ENCODE data around the gene JRKL.

JRKL gene

DNA sequence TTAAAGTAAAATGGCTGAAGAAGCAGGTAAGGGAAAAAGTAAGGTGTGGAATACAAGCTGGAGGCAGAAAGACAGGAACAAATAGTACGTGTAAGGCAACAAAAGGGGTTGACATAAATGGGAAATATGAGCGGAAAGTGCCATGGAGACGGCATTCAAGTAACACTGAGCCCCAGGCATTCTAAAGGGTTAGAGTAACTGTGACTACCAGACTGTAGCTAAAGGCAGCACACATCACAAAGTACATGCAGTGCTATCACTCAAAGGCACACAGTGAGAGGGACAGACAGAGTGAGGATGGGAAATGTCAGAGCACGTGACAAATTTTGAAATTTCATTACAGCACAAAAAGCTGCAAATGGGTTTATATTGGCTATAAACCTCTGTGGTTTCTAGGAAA, 33.0 kb upstream of the JRKL start:
- in situ Hi-C loops (cut with HindIII; ENCODE audit: low sequenced_read_pairs), result no loop called here
- no peak overlapping the region for H3K4me3 ChIP-seq (ENCODE audit: low read depth, low read length)

DNA sequence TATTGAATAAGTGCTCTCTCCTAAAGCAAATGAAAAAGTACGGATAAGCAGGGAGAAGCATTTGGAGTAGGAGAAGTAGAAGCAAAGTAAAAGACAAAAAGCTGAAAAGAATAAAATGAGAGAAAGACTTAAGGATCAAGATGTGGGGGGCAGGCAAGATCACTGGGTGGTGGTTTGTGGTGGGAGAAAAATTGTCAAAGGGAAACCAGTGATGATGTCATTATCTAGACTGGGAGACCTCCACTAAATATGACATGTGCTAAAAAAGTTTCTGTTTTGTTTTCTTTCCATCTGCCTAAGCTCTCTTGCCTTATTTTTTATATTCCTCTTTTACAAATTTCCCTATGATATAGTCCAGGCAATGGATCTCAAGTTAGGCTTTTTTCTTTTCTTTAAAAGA, 32.0 kb upstream of the JRKL start:
- DNase-seq (ENCODE audit: low read depth), result no peak
- in situ Hi-C loops (cut with HindIII; ENCODE audit: low sequenced_read_pairs), result no loop called here
- H3K4me3 ChIP-seq (ENCODE audit: low read depth, low read length), result no peak overlapping the region
- TF ChIP-seq, protein P1, sequence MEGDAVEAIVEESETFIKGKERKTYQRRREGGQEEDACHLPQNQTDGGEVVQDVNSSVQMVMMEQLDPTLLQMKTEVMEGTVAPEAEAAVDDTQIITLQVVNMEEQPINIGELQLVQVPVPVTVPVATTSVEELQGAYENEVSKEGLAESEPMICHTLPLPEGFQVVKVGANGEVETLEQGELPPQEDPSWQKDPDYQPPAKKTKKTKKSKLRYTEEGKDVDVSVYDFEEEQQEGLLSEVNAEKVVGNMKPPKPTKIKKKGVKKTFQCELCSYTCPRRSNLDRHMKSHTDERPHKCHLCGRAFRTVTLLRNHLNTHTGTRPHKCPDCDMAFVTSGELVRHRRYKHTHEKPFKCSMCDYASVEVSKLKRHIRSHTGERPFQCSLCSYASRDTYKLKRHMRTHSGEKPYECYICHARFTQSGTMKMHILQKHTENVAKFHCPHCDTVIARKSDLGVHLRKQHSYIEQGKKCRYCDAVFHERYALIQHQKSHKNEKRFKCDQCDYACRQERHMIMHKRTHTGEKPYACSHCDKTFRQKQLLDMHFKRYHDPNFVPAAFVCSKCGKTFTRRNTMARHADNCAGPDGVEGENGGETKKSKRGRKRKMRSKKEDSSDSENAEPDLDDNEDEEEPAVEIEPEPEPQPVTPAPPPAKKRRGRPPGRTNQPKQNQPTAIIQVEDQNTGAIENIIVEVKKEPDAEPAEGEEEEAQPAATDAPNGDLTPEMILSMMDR (IDR thresholded peaks at IDR 0.05; ENCODE audit: low read depth, low read length, missing control alignments), result no peak

More for the DNA sequence above, 33.0 kb upstream of the JRKL start:
- no peak for DNase-seq (ENCODE audit: low read depth)
- TF ChIP-seq, protein P1 (IDR thresholded peaks at IDR 0.05; ENCODE audit: low read depth, low read length, missing control alignments), result no peak

DNA sequence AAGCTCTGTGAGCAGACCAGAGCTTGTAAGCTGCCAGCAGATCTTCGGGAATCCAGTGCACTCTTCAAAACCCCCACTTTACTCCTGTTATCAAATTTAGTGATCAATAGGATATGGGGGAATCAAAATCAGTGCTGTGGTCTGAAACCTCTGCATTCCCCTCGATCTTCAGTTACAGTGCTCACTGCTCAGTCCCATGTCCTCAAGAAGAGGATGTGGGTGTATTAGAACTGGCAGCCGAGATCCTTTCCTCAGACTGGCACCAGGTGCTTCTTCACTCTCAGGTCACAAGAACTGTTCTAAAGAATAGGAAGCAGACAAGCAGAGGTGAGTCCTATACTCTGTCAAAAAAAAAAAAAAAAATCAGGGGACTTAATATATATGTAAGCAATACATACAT, 31.5 kb upstream of the JRKL start:
- TF ChIP-seq, protein P1 (IDR thresholded peaks at IDR 0.05; ENCODE audit: low read depth, low read length, missing control alignments), result no peak
- H3K4me3 ChIP-seq (ENCODE audit: low read depth, low read length), result no peak overlapping the region
- in situ Hi-C loops (cut with HindIII; ENCODE audit: low sequenced_read_pairs), result no loop called here
- no peak for DNase-seq (ENCODE audit: low read depth)

DNA sequence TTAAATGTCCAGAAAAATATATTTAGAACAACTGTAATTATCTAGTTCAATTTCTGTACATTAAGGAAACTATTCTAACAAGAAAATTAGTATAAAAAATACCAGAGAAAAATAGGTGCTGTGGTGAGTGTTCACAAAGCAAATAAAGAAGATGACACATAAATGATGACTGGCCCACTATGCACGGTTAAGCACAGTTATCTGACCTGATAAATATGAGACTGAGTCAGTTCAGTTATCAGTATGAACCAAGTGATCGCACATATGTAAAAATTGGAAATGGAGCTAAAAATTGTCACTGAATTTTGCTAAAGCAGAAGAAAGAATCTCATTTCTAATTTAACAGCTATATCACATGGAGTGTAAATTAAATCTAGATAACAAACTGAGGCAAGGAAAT, 28.0 kb upstream of the JRKL start:
- DNase-seq (ENCODE audit: low read depth), result no peak
- in situ Hi-C loops (cut with HindIII; ENCODE audit: low sequenced_read_pairs), result no loop called here
- H3K4me3 ChIP-seq (ENCODE audit: low read depth, low read length), result no peak overlapping the region
- TF ChIP-seq, protein P1 (IDR thresholded peaks at IDR 0.05; ENCODE audit: low read depth, low read length, missing control alignments), result no peak

DNA sequence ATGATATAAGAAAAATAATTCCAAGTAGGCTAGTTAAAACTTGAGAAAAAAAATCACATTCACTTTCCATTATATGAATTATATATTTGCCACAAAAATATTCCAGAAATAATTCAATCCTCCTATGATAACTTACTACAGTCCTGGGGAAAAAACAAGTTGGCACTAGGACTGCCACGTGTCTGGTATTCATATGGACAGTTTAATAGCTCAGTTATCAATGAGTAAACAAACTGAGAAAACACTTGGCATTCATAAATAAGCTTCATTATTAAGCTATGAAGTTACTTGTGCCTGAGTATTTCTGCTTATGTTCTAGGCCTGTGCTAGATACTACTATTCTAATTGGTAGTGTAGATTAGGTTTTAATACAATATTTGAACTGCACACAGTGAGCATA, 24.3 kb upstream of the JRKL start:
- no peak for DNase-seq (ENCODE audit: low read depth)
- H3K4me3 ChIP-seq (ENCODE audit: low read depth, low read length), result no peak overlapping the region
- in situ Hi-C loops (cut with HindIII; ENCODE audit: low sequenced_read_pairs), result no loop called here
- TF ChIP-seq, protein P1 (IDR thresholded peaks at IDR 0.05; ENCODE audit: low read depth, low read length, missing control alignments), result no peak

DNA sequence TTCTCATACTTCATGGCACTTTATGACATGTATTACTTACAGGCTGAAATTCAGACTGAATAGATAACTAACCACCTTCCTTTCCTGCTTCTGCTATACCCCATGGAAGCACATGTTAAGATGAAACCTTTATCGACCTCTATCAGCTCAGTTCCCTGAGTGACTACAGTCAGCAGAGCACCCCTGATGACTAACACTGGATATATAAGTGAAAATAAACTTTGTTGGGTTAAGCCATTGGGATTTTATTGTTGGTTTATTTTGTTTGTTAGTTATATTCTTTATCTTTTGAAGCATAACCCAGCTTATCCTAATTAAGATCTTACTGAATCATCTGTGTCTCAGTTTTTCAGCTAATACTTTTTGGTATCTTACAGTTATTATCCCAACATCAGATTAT, 23.8 kb upstream of the JRKL start:
- TF ChIP-seq, protein P1 (IDR thresholded peaks at IDR 0.05; ENCODE audit: low read depth, low read length, missing control alignments), result no peak
- no peak for DNase-seq (ENCODE audit: low read depth)
- H3K4me3 ChIP-seq (ENCODE audit: low read depth, low read length), result no peak overlapping the region
- in situ Hi-C loops (cut with HindIII; ENCODE audit: low sequenced_read_pairs), result no loop called here

DNA sequence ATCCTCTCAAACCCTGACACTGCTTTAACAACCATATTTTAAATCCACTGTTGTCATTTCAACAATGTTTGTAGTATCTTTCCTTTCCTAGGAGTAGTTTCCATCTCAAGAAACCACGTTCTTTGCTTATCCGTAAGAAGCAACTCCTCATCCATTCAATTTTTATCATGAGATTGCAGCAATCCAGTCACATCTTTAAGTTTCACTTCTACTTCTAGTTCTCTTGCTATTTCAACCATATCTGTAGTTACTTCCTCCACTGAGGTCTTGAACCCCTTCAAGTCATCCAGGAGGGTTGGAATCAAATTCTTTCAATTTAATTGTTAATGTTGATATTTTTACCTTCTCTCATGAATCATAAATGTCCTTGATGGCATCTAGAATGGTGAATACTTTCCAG, 22.5 kb upstream of the JRKL start:
- in situ Hi-C loops (cut with HindIII; ENCODE audit: low sequenced_read_pairs), result no loop called here
- TF ChIP-seq, protein P1 (IDR thresholded peaks at IDR 0.05; ENCODE audit: low read depth, low read length, missing control alignments), result no peak
- no peak overlapping the region for H3K4me3 ChIP-seq (ENCODE audit: low read depth, low read length)
- DNase-seq (ENCODE audit: low read depth), result no peak

Measured in astrocyte of the cerebellum (primary cell).